Stimulated activated CD8-positive, alpha-beta memory T cell treated with anti-CD3 and anti-CD28 coated beads, Interleukin-12 subunit alpha, Interleukin-12 subunit beta, amount 100 ng/mL, for 1 hour (primary cell): Measurements from ENCODE around the gene RPL41.
"Not testable (repeated sequence)": the region's sequence is repeated elsewhere in the genome, so short reads cannot be mapped to it uniquely, and the experiment has no call there.

Experiments
- DNase-seq: peaks from one replicate; pipeline ENCODE4 v3.0.0-alpha.2; 2020; ENCODE audit warnings: low read depth

Gene RPL41

DNA sequence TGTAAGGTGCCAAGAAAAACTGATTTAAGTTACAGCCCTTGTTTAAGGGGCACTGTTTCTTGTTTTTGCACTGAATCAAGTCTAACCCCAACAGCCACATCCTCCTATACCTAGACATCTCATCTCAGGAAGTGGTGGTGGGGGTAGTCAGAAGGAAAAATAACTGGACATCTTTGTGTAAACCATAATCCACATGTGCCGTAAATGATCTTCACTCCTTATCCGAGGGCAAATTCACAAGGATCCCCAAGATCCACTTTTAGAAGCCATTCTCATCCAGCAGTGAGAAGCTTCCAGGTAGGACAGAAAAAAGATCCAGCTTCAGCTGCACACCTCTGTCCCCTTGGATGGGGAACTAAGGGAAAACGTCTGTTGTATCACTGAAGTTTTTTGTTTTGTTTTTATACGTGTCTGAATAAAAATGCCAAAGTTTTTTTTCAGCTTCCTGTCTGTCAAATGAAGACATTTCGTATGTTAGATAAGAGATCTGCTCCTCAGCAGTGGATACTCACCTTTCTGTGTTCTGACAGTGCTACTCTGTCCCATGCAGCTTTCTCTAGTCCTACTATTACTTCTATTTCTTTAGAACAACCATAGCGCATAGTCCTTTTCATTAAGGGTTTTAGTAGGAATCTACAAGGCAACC is 13.2 kb upstream of the RPL41 start:
- DNase-seq = no peak

GRCh38 chr12:56103823-56104108 is 12.7 kb upstream of the RPL41 start:
- DNase-seq = no peak

- peak; percentile 92 for DNase-seq
Measured at GRCh38 chr12:56104109-56104814, 12.2 kb upstream of the RPL41 start, which contains the start of gene PA2G4. Gene PA2G4 (plus strand): TSS chr12:56104559. CDS start chr12:56104738, 179 bp downstream.

DNA sequence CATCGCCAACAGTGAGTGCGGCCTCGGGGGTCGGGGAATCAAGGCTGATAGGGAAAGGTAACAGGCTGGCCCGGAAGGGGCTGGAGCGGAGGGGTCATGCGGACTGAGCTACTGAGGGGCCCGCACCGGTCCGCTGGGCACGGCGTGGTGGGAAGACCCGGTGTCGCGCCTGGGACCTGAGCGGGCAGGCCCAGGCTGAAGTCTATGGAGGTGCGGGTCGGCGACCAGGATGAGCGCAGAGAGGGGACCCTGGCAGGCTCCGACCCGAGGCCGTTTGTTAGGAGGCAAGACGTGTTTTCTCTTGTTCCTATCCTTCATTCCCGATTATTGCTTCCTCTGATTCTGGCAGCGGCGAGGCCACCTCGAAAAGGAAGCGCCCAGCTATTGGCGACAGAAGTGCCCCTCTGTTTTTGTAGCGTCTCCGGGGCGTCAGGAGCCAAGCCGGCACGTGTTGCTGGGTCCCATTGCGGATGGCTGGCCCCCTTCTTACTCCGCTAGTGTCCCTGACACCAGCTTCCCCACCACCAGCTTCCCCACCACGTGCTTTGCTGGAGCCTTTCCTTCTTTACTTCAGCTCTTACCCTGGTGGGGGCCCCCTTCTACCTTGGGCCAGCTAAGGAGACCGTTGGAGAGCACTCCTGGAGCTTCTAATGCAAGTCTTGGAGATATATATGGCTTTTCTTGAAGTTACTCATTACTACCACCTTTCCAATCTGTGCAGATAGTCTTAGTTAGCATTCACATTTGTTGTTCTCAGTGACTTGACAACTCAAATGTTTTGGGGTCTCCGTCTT is 11.4 kb upstream of the RPL41 start:
- DNase-seq = no peak

DNA sequence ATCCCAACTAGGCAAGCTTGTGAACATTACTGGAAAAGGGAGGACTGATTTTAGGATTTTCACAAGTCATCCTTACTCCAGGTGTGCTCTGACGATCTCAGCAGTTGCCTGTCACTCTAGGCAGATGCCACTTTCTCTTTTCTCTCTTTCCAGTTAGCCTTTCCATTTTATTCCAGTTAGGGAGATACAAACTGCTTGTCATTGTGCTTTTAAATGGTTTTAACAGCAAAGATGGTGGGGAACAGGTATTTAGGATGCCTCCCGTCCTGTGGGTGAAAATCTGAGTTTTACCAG is 10.9 kb upstream of the RPL41 start:
- no peak for DNase-seq

DNA sequence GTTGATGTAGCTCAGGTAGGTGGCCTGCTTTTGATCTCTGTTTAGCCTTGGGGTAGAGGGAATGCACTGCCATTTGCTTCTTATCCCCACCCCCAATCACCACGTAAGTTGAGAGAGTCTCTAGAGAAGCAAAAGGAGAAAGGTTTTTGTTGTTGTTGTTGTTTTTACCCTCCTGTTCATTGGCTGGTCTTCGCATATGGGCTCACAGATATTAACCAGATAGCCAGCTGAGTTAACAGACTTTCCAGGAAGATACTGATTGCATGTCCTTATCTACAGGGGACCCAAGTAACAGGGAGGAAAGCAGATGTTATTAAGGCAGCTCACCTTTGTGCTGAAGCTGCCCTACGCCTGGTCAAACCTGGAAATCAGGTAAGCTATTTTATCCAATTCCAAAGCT is 9.2 kb upstream of the RPL41 start:
- DNase-seq = no peak

DNA sequence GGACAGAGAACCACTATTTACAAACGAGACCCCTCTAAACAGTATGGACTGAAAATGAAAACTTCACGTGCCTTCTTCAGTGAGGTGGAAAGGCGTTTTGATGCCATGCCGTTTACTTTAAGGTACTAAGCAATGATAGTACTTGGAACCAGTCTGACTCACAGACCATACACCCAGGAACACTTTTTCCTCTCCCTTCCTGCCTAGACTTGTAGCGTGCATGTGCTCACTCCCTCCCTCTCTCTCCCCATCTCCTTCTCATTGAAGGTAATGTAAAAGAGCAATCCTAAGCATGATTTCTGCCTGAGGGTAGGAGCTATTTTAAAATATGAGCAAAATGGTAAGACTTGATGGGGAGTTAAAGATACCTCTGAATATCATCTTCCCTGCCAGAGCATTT is 5.9 kb upstream of the RPL41 start:
- DNase-seq = no peak

- no peak for DNase-seq
Measured at GRCh38 chr12:56114084-56114483, 2.3 kb upstream of the RPL41 start.

GRCh38 chr12:56115329-56115728 is 1.1 kb upstream of the RPL41 start:
- DNase-seq = no peak

DNA sequence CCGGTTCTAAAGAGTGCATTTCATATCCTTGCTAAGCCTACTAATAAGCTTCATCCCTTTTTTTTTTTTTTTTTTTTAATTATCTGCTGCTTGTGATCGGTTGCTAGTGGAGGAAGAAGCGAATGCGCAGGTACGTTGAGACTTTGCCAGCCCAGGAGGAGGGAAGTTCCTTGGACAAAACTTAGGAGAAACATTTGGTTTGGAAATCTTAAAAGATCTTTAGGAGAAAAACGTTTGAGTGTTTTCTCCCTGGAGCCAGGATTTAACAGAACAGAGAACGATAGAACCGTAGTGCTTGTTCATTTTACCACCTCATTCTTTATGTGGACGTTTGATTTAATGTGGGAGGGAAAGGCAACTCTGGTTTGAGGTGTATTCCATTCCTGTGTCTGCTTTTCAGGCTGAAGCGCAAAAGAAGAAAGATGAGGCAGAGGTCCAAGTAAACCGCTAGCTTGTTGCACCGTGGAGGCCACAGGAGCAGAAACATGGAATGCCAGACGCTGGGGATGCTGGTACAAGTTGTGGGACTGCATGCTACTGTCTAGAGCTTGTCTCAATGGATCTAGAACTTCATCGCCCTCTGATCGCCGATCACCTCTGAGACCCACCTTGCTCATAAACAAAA is 761 bp downstream of the RPL41 start:
- not testable (repeated sequence) for DNase-seq

DNA sequence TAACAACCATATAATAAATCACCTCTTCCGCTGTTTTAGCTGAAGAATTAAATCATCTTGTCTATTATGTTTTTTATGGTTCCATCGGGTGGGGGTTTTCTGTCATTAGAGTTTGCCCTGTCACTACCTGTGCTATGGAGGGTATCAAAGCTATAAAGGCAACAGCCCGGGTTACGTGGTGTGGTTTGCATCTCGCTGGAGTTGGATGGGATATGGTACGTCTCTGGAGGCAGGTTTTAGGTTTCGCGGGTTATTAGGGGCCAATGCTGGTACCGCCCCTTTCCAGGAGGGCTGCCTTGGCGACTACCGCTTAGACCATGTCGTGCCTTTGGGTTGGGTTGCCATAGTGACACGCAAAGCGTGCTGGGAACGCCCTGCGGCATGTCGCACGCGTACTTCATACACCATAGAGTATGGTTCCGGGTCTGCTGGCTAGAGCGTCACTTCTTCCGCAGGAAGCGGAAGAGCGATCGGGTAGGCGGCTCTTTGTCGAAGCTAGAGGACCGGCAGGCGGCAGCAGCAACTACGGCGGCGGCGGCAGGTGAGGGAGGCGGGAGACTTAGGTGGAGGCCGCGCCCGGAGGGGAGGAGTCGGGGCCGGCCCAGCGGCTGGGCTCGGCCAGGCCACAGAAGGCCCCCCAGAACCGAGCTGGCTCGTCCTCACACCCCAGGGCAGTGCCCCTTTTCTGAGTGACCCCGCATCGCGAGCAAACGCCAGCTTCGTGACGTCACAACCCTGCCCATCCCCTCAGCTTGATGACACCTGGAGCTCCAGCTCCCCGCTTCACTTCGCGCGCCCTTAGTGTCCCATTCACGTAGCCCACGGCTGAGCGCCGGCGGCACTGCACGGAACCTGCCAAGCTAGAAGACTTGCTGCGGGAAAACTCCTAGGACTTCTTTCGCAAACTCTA is 1.6 kb downstream of the RPL41 start, which contains the start of gene ZC3H10:
Gene ZC3H10 (plus strand): TSS at position 489 of the 910 bp plus-strand sequence. CDS start 2,297 bp downstream, outside the sequence.
- DNase-seq = peak; percentile 96

DNA sequence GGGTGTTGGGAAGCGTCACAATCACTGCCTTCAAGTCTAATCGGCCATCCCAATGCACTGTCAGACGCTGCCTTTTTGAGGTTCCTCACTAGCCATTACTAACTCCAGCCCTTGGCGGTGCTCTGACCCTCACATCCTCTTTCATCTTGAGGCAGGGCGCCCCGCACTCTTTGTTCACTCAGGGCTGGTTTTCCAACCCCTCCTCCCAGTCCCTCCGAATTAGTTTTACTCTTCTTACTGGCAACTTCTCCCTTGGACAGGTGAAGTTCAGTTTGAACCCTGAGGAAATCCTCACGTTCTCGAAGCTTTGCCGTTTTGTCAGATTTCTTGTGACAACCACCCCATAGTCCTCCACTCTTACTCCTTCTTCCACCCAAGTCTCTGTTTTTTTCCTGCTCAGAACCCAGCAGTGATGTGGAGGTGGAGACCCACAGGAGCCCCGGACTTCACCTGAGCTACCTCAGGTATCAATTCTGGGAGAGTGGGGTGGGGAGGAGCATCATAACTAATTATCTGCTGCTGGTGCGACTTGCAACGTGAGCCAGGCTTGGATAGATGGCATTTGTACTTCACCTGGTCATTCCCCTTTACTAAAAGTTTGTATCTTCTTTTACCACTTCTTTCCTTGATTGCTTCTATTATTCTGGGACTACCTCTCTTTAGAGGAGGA is 2.4 kb downstream of the RPL41 start:
- DNase-seq = no peak

- no peak for DNase-seq
Measured at GRCh38 chr12:56119361-56119796, 2.9 kb downstream of the RPL41 start.

DNA sequence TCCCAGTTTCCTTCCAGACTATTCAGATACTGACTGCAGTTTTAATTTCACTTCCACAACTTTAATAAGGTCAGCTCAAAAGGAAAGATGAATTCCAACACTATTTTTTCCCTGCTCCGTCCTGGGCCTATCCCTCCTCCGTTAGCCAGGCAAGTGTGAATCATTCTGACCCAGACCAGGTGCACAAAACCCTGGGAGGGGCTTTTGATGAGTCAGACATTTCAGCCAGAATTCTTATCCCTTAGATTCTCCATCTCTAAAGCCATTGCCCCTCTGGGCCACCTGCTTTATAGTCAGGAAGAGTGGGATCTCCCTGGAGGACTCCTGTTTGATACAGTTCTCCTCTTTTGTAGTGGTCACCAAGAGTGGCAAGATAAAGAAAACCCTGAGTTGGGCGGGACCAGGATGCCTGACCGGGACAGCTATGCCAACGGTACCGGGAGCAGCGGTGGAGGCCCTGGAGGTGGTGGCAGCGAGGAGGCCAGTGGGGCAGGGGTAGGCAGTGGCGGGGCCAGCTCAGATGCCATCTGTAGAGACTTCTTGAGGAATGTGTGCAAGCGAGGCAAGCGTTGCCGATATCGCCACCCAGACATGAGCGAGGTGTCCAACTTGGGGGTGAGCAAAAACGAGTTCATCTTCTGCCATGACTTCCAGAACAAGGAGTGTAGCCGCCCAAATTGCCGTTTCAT is 3.9 kb downstream of the RPL41 start:
- DNase-seq = no peak

DNA sequence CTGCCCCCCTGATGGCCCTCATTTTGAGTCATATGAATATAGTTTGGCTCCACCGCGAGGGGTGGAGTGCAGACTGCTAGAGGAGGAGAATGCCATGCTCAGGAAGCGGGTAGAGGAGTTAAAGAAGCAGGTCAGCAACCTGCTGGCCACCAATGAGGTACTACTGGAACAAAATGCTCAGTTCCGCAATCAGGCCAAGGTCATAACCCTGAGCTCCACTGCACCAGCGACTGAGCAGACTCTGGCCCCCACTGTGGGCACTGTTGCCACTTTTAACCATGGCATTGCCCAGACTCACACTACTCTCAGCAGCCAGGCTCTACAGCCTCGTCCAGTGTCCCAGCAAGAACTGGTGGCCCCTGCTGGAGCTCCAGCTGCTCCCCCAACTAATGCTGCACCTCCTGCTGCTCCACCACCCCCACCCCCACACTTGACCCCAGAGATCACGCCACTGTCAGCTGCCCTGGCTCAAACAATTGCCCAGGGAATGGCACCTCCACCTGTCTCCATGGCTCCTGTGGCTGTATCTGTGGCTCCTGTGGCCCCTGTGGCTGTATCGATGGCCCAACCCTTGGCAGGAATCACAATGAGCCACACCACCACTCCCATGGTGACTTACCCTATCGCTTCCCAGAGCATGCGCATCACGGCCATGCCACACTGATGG is 4.9 kb downstream of the RPL41 start:
- DNase-seq = no peak

- no peak for DNase-seq
Measured at GRCh38 chr12:56122637-56123036, 6.2 kb downstream of the RPL41 start.

DNA sequence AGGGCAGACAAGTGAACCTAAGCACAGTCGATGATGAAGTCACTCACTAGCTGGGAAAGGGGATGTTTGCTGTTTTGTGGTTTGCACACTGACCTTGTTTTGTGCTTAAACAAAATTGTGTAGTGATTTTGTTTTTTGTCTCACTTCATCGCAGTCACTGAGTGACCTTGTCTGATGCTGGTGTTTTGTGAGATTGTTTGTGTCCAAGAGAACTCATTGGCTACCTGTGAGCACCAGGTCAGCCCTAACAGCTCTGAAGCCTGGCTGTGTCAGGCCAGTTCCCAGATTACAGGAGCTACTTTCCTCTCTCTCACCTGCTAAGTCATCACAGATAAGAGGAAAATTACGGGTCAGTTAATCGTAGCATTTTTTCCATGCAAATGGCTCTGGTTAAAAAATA is 7.7 kb downstream of the RPL41 start:
- no peak for DNase-seq

DNA sequence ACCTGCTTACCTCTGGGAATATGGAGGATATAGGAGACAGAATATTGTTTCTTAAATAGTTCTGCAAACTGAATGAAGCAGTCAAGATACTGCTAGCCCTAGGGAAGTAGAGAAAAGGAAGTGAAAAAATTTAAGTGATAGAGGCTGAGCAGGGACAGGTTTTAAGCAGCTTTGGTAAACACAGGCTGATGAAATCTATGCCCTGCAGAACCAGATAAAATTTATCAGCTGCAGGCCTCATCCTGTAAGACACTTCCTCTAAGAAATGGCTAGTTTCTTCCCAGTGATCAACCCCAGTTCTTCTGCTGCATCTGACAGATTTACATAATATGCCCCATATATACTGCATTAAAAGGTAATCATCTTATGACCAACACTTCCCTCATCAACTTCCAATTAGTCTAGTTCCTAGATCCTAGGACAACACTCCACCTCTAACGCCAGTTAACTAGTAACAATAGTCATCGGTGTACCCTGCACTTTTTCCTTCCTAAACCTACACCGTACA is 10.4 kb downstream of the RPL41 start:
- DNase-seq = no peak

GRCh38 chr12:56127485-56127887 is 11.1 kb downstream of the RPL41 start:
- DNase-seq = no peak
